ENCODE data around the gene AMH.

The AMH gene

DNA sequence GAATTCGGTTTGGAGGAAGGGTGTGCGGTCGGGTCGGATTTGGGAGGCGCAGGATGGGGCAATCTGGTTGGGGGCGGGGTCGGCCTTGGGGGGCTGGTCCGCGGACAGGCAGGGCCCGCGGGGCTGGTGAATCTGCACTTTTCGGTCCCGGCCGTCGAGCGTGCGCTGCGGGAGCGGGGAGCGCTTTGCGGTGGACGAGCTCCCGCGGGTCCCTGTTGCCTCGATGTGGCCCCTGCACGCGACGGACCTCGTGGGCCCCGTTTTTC is 21.0 kb downstream of the AMH start:
- H3K18ac ChIP-seq (ENCODE audit: low read length) = peak overlapping the region; percentile 98
- no CpG with 5 or more reads among the region's 30 CpGs for WGBS, 2 donors (ENCODE audit: extremely low coverage in 2 of 2, insufficient read length in 2 of 2, insufficient replicate concordance in 1 of 2)
- no peak overlapping the region for H3K27ac ChIP-seq (replicated peaks; ENCODE audit: low read length)
- peaks cover 19% of the 10 kb centered on the region for H3K79me1 ChIP-seq (ENCODE audit: low read depth, low read length)
- no peak for DNase-seq (ENCODE audit: low spot score)
- H3K9ac ChIP-seq (ENCODE audit: low read depth, low read length, poor library complexity) = peak overlapping the region; percentile 99
- no peak overlapping the region for H2AFZ ChIP-seq (ENCODE audit: low read length)
- peak overlapping the region; percentile 90 for H2AK5ac ChIP-seq (ENCODE audit: low read depth, low read length)
- peak overlapping the region; percentile 87 for H2BK5ac ChIP-seq (ENCODE audit: low read length)
- H3K4ac ChIP-seq (ENCODE audit: low read length) = peak overlapping the region; percentile 66
- no peak overlapping the region for H2BK12ac ChIP-seq (ENCODE audit: low read length)
- H3K4me2 ChIP-seq (ENCODE audit: insufficient read depth, low read length, poor library complexity, severe bottlenecking) = peak overlapping the region; percentile 77
- H2BK120ac ChIP-seq (ENCODE audit: low read depth, low read length) = no peak overlapping the region
- H4K91ac ChIP-seq (ENCODE audit: low read depth, low read length, poor library complexity) = no peak overlapping the region
- no peak overlapping the region for H2BK15ac ChIP-seq (ENCODE audit: low read length)
- peaks cover 11 to 25% of the 10 kb centered on the region in 2 donors for H3K4me1 ChIP-seq (ENCODE audit: control insufficient read depth in 2 of 2, insufficient read depth in 1 of 2, low read depth in 1 of 2, low read length in 2 of 2)
- no peaks in the 10 kb centered on the region for H3K27me3 ChIP-seq (ENCODE audit: control insufficient read depth in 3 of 3, insufficient read depth in 3 of 3, low read depth in 1 of 3, low read length in 3 of 3)
- H3K23ac ChIP-seq (ENCODE audit: low read depth, low read length, poor library complexity) = peak overlapping the region; percentile 100
- H4K8ac ChIP-seq (ENCODE audit: low read depth, low read length) = no peak overlapping the region
- H3K4me3 ChIP-seq (ENCODE audit: low read length in 2 of 2) = peak overlapping the region; percentile 100
- peak overlapping the region; percentile 100 for H3K14ac ChIP-seq (ENCODE audit: low read length)
- peaks cover 15 to 28% of the 10 kb centered on the region in 2 donors for H3K36me3 ChIP-seq (replicated peaks in 1 of 2; ENCODE audit: control insufficient read depth in 2 of 2, insufficient read depth in 2 of 2, low read length in 2 of 2)
- no peaks in the 10 kb centered on the region for H3K9me3 ChIP-seq (replicated peaks in 1 of 2; ENCODE audit: control insufficient read depth in 2 of 2, insufficient read depth in 1 of 2, low read depth in 1 of 2, low read length in 2 of 2)

DNA sequence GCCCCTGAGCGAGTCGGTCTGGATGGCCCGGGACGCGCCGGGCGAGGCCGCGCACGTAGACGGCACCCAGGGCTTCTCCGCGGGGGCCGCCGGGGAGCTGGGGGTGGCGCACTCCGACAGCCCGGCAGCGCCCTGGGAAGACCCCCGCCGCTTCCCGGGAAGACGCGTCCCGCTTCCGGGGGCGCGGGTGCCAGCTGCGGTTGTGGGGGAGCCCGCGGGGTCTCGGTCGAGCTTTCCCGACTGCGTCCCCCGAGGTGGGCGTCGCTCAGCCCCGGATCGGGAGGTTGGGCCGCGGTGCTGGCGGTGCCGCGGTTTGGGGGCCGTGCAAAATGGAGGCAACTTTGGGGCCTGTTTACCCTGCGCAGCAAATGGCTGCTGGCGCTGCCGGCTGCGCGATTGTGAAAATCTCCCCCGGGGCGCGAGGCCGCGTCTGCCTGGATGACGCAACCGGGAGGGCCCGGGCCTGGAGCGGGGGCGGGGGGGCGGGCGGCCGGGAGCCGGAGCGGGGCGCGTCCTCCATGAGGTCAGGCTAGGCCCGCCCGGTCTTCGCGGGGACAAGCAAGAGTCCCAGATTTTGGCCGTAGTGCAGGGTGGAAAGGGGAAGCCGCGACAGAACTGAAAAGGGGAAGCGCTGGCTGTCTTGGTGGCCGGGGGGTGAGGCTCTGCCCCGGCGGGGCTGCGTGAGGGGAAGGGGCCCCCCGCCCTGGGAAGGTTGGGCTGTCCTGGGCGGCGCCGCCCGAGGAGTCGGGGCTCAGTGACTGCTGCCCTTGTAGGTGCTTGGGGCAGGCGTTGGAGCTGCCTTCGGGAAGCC is 21.5 kb downstream of the AMH start:
- Histone ChIP-seq H4K91ac (ENCODE audit: low read depth, low read length, poor library complexity) (no peak overlapping the region), H3K23ac (ENCODE audit: low read depth, low read length, poor library complexity) (peak overlapping the region; percentile 100), H4K8ac (ENCODE audit: low read depth, low read length) (no peak overlapping the region), H3K18ac (ENCODE audit: low read length) (peak overlapping the region; percentile 98), H3K79me1 (ENCODE audit: low read depth, low read length) (peaks cover 23% of the 10 kb centered on the region), H3K4me3 (ENCODE audit: low read length in 2 of 2) (peak overlapping the region; percentile 100), H3K4me1 (ENCODE audit: control insufficient read depth in 2 of 2, insufficient read depth in 1 of 2, low read depth in 1 of 2, low read length in 2 of 2) (peaks cover 12 to 30% of the 10 kb centered on the region in 2 donors), H3K9me3 (replicated peaks in 1 of 2; ENCODE audit: control insufficient read depth in 2 of 2, insufficient read depth in 1 of 2, low read depth in 1 of 2, low read length in 2 of 2) (no peaks in the 10 kb centered on the region), H3K4me2 (ENCODE audit: insufficient read depth, low read length, poor library complexity, severe bottlenecking) (peak overlapping the region; percentile 77), H2BK5ac (ENCODE audit: low read length) (peak overlapping the region; percentile 87), H3K27me3 (ENCODE audit: control insufficient read depth in 3 of 3, insufficient read depth in 3 of 3, low read depth in 1 of 3, low read length in 3 of 3) (no peaks in the 10 kb centered on the region), H2BK15ac (ENCODE audit: low read length) (no peak overlapping the region), H3K4ac (ENCODE audit: low read length) (peak overlapping the region; percentile 53), H2AK5ac (ENCODE audit: low read depth, low read length) (peak overlapping the region; percentile 90), H2BK120ac (ENCODE audit: low read depth, low read length) (no peak overlapping the region), H2AFZ (ENCODE audit: low read length) (no peak overlapping the region), H3K36me3 (replicated peaks in 1 of 2; ENCODE audit: control insufficient read depth in 2 of 2, insufficient read depth in 2 of 2, low read length in 2 of 2) (peaks cover 19 to 28% of the 10 kb centered on the region in 2 donors), H3K27ac (replicated peaks; ENCODE audit: low read length) (peak overlapping the region; percentile 43), H3K14ac (ENCODE audit: low read length) (peak overlapping the region; percentile 100), H3K9ac (ENCODE audit: low read depth, low read length, poor library complexity) (peak overlapping the region; percentile 99), H2BK12ac (ENCODE audit: low read length) (no peak overlapping the region)
- no peak for DNase-seq (ENCODE audit: low spot score)
- no CpG with 5 or more reads among the region's 88 CpGs for WGBS, 2 donors (ENCODE audit: extremely low coverage in 2 of 2, insufficient read length in 2 of 2, insufficient replicate concordance in 1 of 2)

DNA sequence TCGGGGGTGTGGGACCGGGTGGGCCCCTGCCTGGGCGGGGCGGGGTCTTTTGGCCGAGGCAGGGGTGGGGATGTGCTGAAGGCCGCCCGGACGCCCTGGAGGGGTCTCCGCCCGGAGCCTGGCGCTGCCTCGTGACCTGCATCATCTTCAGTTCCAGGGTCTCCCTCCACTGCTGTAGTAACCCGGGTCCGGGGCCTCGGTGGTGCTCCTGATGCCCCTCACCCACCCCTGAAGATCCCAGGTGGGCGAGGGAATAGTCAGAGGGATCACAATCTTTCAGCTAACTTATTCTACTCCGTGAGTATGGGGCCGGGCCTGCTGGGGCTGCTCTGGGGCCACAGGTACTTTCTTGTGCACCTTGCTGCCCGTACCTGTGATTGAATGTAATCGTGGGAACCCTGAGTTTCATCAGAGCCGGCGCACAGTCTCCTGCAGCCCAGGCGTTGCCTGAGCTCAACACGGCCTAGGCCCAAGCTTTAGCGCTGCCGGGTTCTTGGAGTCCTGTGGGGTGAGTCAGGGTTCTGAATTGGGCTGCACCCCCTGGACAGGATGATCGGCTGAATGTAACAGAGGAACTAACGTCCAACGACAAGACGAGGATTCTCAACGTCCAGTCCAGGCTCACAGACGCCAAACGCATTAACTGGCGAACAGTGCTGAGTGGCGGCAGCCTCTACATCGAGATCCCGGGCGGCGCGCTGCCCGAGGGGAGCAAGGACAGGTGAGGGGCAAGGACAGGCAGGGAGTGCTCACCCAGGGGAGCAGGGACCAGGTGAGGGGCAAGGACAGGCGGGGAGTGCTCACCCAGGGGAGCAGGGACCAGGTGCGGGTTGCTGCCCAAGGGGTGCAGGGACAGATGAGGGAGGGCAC is 22.3 kb downstream of the AMH start:
- no peak overlapping the region for H2BK12ac ChIP-seq (ENCODE audit: low read length)

More for the DNA sequence above, 22.3 kb downstream of the AMH start:
- Histone ChIP-seq H2AFZ (ENCODE audit: low read length) (no peak overlapping the region), H3K79me1 (ENCODE audit: low read depth, low read length) (peaks cover 27% of the 10 kb centered on the region), H3K36me3 (replicated peaks in 1 of 2; ENCODE audit: control insufficient read depth in 2 of 2, insufficient read depth in 2 of 2, low read length in 2 of 2) (peaks cover 20 to 28% of the 10 kb centered on the region in 2 donors), H3K4me1 (ENCODE audit: control insufficient read depth in 2 of 2, insufficient read depth in 1 of 2, low read depth in 1 of 2, low read length in 2 of 2) (peaks cover 12 to 29% of the 10 kb centered on the region in 2 donors), H3K4me3 (ENCODE audit: low read length in 2 of 2) (peak overlapping the region; percentile 100), H3K9ac (ENCODE audit: low read depth, low read length, poor library complexity) (peak overlapping the region; percentile 95), H3K9me3 (replicated peaks in 1 of 2; ENCODE audit: control insufficient read depth in 2 of 2, insufficient read depth in 1 of 2, low read depth in 1 of 2, low read length in 2 of 2) (no peaks in the 10 kb centered on the region), H2AK5ac (ENCODE audit: low read depth, low read length) (no peak overlapping the region), H3K27me3 (ENCODE audit: control insufficient read depth in 3 of 3, insufficient read depth in 3 of 3, low read depth in 1 of 3, low read length in 3 of 3) (no peaks in the 10 kb centered on the region), H3K23ac (ENCODE audit: low read depth, low read length, poor library complexity) (peak overlapping the region; percentile 95), H3K18ac (ENCODE audit: low read length) (peak overlapping the region; percentile 71), H3K4me2 (ENCODE audit: insufficient read depth, low read length, poor library complexity, severe bottlenecking) (peak overlapping the region; percentile 77), H3K27ac (replicated peaks; ENCODE audit: low read length) (no peak overlapping the region), H3K4ac (ENCODE audit: low read length) (no peak overlapping the region), H3K14ac (ENCODE audit: low read length) (peak overlapping the region; percentile 56), H4K91ac (ENCODE audit: low read depth, low read length, poor library complexity) (no peak overlapping the region), H2BK120ac (ENCODE audit: low read depth, low read length) (no peak overlapping the region), H4K8ac (ENCODE audit: low read depth, low read length) (peak overlapping the region; percentile 48), H2BK5ac (ENCODE audit: low read length) (peak overlapping the region; percentile 87), H2BK15ac (ENCODE audit: low read length) (no peak overlapping the region)
- WGBS, 2 donors (ENCODE audit: extremely low coverage in 2 of 2, insufficient read length in 2 of 2, insufficient replicate concordance in 1 of 2) = no CpG with 5 or more reads among the region's 43 CpGs
- no peak for DNase-seq (ENCODE audit: low spot score)
